Amniotic stem cell (primary cell): Measurements from ENCODE around the gene PRR36.

Experiments
- DNase-seq: peaks from one replicate; lab custom pipeline; 2025; lab: John Stamatoyannopoulos, UW

Gene PRR36

DNA sequence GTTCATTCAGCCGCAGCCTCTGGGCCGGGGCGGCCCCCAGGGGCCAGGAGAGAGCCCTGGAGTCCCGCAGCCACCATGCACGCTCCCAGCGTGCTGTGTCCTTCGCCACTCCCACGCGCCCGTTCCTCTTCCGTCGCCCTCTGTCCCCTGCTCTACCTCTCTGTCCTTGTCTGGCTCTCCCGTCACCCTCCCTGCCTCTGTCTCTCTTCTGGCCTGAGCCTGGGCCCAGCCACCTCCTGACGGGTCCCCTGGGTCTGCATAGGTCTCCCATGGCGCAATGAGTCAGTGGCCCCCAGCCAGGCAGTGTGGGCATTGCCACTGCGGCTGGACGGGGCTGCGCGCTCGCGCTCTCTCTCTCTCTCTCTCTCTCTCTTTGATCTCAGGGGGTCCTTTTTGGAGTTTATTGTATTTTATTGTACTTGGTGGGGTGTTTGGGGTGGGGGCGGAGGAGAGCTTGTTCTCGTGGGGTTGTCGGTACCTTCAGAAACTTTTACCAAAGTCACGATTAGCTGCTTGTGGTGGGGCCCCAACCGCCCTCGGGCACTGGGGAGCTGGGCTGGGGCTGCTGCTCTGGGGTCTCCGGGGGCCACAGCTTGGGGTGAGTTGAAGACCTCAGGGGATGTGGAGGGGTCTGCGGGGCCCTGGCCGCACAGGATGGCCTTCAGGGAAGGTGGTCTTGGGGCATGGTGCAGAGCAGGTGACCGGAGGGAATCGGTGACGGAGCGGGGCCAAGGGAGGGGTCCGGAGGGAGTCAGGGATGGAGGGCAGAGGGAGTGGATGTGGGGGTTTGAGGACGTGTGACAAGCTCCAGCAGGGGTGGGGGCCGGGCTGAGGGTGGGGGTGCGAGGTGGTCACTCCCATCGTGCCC, 38.7 kb upstream of the PRR36 start:
- no peak for DNase-seq

DNA sequence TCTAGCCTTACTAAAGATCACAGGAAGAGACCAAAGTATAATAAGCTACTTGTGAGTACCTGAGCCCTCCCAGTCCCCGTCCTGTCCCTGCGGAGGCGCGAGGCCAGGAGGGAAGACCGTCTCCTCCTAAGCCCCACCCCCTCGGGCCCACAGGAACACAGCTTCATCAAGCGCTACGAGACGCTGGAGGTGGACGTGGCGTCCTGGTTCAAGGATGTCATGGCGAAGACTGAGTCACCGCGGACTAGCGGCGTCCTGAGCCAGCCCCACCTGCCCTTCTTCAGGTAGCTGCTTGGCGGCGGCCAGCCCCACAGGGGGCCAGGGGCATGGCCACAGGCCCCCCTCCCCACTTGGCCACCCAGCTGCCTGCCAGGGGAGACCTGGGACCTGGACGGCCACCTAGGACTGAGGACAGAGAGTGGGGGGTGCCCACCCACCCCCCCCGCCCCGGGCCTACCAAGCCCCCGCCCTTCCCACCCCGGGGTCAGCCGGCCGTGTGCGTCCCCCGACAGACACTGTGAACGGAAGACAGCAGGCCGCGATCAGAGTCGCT, 38.0 kb upstream of the PRR36 start:
- DNase-seq, result no peak

GRCh38 chr19:7911508-7912143, 37.4 kb upstream of the PRR36 start:
- DNase-seq, result no peak

DNA sequence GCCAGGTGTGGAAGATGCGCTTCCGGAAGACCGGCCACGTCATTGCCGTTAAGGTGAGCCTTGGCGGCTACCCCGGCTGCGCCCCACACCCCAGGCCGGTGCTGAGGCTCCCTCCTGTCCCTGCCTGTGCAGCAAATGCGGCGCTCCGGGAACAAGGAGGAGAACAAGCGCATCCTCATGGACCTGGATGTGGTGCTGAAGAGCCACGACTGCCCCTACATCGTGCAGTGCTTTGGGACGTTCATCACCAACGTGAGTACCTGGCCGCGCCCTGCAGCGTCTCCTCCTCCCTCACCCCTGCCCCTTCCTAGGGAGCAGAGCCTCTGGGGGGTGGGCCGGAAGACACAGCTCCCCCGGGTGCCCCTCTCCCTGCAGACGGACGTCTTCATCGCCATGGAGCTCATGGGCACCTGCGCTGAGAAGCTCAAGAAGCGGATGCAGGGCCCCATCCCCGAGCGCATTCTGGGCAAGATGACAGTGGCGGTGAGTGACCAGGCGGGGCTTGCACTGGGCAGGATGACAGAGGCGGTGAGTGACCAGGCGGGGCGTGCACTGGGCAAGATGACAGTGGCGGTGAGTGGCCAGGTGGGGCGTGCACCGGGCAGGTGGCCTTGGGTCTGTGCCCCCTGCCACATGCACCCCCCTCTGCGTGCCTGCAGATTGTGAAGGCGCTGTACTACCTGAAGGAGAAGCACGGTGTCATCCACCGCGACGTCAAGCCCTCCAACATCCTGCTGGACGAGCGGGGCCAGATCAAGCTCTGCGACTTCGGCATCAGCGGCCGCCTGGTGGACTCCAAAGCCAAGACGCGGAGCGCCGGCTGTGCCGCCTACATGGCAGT, 36.4 kb upstream of the PRR36 start:
- DNase-seq, result no peak

DNA sequence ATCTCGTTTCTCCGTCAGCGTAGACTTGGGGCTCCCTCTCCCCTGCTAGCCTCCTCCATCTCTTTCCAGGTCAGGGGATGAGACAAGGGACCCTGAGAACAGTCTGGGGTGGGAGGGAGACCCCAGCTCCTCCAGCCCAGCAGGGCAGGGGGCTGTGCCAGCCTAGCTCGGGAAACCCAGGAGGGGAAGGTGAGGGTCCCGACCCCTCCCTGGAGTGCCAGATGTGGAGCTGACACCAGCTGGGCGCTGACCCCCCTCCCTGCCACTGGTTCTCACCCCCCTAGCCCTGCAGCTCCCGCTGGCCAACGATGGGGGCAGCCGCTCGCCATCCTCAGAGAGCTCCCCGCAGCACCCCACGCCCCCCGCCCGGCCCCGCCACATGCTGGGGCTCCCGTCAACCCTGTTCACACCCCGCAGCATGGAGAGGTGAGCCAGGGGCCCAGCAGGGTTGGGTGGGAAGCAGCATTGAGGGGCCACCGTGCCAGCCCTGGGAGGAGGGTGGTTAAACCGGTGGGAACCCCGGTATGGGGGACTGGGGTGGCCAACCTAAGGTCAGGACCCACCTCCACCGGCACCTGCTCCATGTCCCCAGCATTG, 35.4 kb upstream of the PRR36 start:
- DNase-seq, result no peak

DNA sequence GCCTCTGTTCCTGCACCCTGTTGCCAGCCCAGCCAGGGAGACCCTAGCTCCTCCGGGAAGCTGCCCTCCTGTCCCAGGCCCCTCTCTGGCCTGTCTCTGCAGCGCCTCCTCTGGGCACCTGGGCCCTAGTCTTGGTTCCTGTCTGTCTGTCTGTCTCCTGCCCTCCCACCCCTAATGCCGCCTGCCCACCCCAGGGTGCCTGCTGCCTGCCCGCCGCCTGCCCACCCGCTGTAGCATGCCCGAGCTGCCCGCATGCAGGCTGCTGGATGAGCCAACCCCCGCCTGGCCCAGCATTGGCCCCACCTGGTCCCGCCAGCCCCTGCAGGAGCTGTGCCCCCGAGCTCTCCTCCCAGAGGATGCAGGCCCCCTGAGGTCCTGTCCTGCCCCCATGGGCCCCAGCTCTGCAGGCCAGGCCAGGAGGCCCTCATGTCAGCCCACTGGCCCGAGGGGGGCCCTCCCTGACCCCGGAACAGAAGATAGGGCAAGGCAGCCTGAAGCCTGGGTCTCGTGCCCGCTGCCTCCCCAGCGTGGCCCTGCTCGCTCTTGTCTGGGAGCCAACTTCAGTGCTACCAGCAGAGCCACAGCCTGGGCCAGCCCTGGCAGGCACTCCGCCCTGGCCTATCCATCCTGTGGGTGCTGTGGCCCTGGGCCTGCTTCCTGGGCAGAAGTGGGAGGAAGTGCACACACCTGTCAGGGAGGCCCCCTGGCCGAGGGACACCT, 34.7 kb upstream of the PRR36 start:
- DNase-seq, result no peak

- no peak for DNase-seq
These were observed 34.0 kb upstream of the PRR36 start for GRCh38 chr19:7908078-7908699.

DNA sequence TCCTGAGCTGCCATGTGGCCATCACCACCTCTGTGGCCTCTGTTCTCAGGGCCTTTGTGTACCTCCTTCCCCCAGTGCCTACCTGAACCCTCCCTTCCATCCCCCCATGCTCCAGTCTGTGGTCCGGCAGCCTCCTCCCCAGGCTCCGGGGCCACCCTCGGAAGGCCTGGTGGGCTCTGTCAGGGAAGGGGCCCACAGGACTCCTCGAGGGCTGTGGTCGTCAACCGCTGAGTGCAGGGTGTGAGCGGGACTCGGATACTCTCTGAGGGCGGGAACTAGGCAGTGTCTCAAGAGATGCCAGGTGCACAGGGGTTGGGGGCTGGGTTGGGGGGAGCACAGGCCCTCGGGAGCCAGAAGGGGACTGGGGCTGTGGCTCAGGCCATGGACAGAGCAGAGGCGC, 33.4 kb upstream of the PRR36 start:
- DNase-seq, result no peak

GRCh38 chr19:7907122-7907521, 32.9 kb upstream of the PRR36 start:
- no peak for DNase-seq

- DNase-seq, result no peak
These were observed 31.7 kb upstream of the PRR36 start for GRCh38 chr19:7905859-7906258.

DNA sequence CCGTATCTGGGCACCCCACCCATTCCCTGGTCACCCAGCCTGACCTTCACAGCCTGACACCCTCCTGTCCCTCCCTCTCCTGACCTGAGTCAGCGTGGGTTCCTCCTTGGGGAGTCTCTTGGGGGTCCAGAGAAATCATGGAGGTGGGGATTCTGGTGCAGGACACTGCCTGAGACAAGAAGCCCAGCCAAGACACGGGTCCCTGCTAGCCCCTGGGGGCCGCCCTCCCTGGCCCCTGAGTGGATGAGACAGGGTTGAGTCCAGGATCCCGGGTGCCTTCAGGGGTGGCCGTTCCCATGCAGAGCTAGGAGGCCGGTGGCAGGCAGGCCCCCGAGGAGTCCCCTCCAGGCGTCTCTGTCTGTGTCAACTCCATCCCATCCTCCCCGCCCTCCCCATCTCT, 31.1 kb upstream of the PRR36 start:
- DNase-seq, result no peak

GRCh38 chr19:7904074-7905020, 30.2 kb upstream of the PRR36 start:
- no peak for DNase-seq

GRCh38 chr19:7903244-7904073, 29.3 kb upstream of the PRR36 start, which contains the start of gene MAP2K7:
Gene MAP2K7 (plus strand): TSS chr19:7903877. CDS start chr19:7903945, 68 bp downstream.
- peak; percentile 97 for DNase-seq

DNA sequence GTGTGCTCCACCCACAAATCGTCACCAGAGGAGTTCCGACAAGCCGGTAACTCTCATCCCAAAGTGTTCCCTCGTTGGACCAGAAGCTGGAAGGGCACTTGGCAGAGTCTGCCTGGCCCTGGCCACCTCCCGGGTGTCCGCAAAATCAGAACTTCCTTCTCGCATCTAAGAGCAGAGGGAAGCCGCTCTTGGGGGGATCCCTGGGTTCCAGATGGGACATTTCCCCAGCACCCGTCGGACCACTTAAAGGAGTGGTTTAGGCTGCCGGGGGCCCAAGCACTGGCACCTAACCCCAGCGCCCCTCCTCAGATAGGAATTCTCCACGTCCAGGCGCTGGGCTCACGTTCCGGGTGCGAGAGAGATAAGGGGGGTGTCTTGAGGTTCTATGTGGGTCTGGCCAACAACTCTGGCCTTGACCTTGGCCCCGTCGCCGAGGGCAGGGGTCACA, 28.6 kb upstream of the PRR36 start:
- DNase-seq, result no peak

DNA sequence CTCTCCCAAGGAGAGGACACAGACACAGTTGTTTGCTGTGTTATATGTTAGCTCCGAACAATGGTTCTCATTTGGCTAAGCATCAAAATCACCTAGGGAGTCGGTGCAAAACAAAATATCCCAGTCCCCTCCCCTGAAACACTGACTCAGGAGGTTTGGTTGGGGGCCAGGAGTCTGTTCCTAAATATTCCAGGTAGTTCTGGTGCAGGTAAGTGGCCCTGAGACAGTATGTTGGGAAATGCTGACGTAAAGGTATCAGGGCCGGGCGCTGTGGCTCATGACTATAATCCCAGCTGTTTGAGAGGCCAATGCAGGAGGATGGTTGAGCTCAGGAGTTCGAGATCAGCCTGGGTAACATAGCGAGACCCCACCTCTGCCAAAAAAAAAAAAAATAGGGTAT, 27.1 kb upstream of the PRR36 start:
- no peak for DNase-seq

DNA sequence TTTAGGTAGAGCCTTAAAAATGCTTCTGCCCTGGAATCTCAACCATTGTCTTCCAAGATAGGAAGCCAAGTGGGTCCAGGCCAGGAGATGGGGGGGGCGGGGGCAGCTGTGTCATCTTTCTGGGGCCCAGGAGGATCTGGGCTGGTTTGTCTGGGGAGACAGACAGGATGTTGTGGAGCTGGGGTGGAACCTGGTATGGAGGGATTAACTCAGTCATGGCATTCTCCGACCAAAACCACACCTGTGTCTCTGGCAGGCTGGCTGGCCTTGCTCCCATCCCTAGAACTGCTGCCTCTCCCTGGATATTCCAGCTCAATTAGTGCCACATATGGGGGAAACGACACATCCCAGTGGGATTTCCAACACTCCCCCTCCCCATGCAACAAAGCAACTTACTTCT, 26.7 kb upstream of the PRR36 start:
- DNase-seq, result no peak

- DNase-seq, result no peak
These were observed 26.2 kb upstream of the PRR36 start for GRCh38 chr19:7900401-7900870.

DNA sequence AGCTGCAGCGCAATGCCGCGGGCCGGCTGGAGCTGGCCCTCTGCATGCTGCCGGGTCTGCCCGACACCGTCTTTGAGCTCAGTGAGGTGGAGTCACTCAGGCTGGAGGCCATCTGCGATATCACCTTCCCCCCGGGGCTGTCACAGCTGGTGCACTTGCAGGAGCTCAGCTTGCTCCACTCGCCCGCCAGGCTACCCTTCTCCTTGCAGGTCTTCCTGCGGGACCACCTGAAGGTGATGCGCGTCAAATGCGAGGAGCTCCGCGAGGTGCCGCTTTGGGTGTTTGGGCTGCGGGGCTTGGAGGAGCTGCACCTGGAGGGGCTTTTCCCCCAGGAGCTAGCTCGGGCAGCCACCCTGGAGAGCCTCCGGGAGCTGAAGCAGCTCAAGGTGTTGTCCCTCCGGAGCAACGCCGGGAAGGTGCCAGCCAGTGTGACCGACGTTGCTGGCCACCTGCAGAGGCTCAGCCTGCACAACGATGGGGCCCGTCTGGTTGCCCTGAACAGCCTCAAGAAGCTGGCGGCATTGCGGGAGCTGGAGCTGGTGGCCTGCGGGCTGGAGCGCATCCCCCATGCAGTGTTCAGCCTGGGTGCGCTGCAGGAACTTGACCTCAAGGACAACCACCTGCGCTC, 25.7 kb upstream of the PRR36 start:
- DNase-seq, result no peak
